B cell (primary cell): ENCODE measurements around the gene LIPC. TPM values are rescaled to one million over a fixed set of nuclear protein-coding genes. Genes with fewer than 3 reads are reported as not detected.

Experiments
- ATAC-seq: fragments of 200-7000 bp; cut with Tn5 transposase; one replicate; pipeline ENCODE4 v1.10.0; 2021; ENCODE audit warnings: low read depth, mild to moderate bottlenecking, moderate number of reproducible peaks, moderate library complexity
- CTCF ChIA-PET: fragments of 350-600 bp; sonication (Branson Sonifier 250); formaldehyde crosslinking; loops from one replicate; lab custom pipeline; 2021; ENCODE audit warnings: antibody characterized with exemption, inconsistent platforms; lab: Charles Lee
- POLR2A ChIA-PET: fragments of 350-600 bp; sonication (Branson Sonifier 250); formaldehyde crosslinking; loops from one replicate; lab custom pipeline; 2021; ENCODE audit warnings: antibody characterized with exemption; lab: Charles Lee
- DNase-seq: peaks from one replicate; pipeline ENCODE4 v3.0.0; 2013
- H2AFZ ChIP-seq: 2 replicates; pipeline ENCODE4 v1.6.1; 2012; ENCODE audit warnings: mild to moderate bottlenecking, low read depth, low read length; ENCODE audit not compliant: insufficient read depth, poor library complexity, severe bottlenecking
- H3K27ac ChIP-seq, 2 donors: 1 replicate in 1 of 2; 2 replicates in 1 of 2; pipeline ENCODE4 v1.5.1; 2012 to 2013; ENCODE audit warnings: low read length in 2 of 2, mild to moderate bottlenecking in 2 of 2, moderate library complexity in 1 of 2
- H3K27me3 ChIP-seq, 4 experiments: fragments of 200-600 bp in 1 of 4; sonication (generic) in 1 of 4; replicated peaks in 1 of 4; 1 replicate in 2 of 4; 2 replicates in 2 of 4; pipeline versions ENCODE4 v1.6.1 to v1.7.0; 2013 to 2016; ENCODE audit warnings: low read length in 3 of 4, mild to moderate bottlenecking in 2 of 4, mixed read lengths in 1 of 4, moderate library complexity in 1 of 4; ENCODE audit not compliant: insufficient read depth in 4 of 4, control insufficient read depth in 3 of 4; ENCODE audit errors: control extremely low read depth in 1 of 4
- H3K36me3 ChIP-seq, 2 experiments: replicated peaks in 1 of 2; 1 replicate in 1 of 2; 2 replicates in 1 of 2; pipeline versions ENCODE4 v1.6.1 to v1.7.1; 2013; ENCODE audit warnings: low read length in 1 of 2; ENCODE audit not compliant: insufficient read depth in 2 of 2, control insufficient read depth in 1 of 2; ENCODE audit errors: control extremely low read depth in 1 of 2, extremely low read depth in 1 of 2
- H3K4me1 ChIP-seq, 2 donors: fragments of 200-600 bp in 1 of 2; sonication (generic) in 1 of 2; 1 replicate in 1 of 2; 2 replicates in 1 of 2; pipeline versions ENCODE4 v1.5.1 to v1.6.1; 2013 to 2017; ENCODE audit warnings: low read length in 2 of 2; ENCODE audit not compliant: control insufficient read depth in 2 of 2, insufficient read depth in 2 of 2
- H3K4me2 ChIP-seq: replicated peaks from 2 replicates; pipeline ENCODE3; 2012; ENCODE audit warnings: mild to moderate bottlenecking, low read depth, low read length; ENCODE audit not compliant: poor library complexity, severe bottlenecking
- H3K4me3 ChIP-seq, 5 experiments: fragments of 200-600 bp in 1 of 5; sonication (generic) in 1 of 5; 1 replicate in 3 of 5; 2 replicates in 2 of 5; pipeline versions ENCODE4 v1.5.1 to v1.7.0; 2011 to 2016; ENCODE audit warnings: low read length in 4 of 5, mild to moderate bottlenecking in 4 of 5, low read depth in 2 of 5, control low read depth in 1 of 5, moderate library complexity in 1 of 5; ENCODE audit not compliant: insufficient read depth in 1 of 5; ENCODE audit errors: control extremely low read depth in 1 of 5, extremely low read depth in 1 of 5
- H3K79me2 ChIP-seq: fragments of 200-600 bp; sonication (generic); one replicate; pipeline ENCODE4 v1.6.0; 2016; ENCODE audit warnings: low read length; ENCODE audit not compliant: control insufficient read depth, insufficient read depth
- H3K9ac ChIP-seq: fragments of 200-600 bp; sonication (generic); 2 replicates; pipeline ENCODE4 v1.6.1; 2017; ENCODE audit warnings: mild to moderate bottlenecking, low read length, moderate library complexity
- H3K9me3 ChIP-seq, 3 donors: one replicate each; pipeline versions ENCODE4 v1.6.1 to v1.7.1; 2013; ENCODE audit warnings: low read length in 2 of 3; ENCODE audit not compliant: control insufficient read depth in 2 of 3, insufficient read depth in 1 of 3; ENCODE audit errors: control extremely low read depth in 1 of 3
- H4K20me1 ChIP-seq: 2 replicates; pipeline ENCODE4 v1.6.0; 2012; ENCODE audit warnings: mild to moderate bottlenecking, low read length; ENCODE audit not compliant: insufficient read depth, control insufficient read depth, poor library complexity, severe bottlenecking
- H3K27ac Mint-ChIP-seq: one replicate; pipeline ENCODE4 v1.8.0; 2021; ENCODE audit warnings: mixed read lengths
- H3K27me3 Mint-ChIP-seq: one replicate; pipeline ENCODE4 v1.8.0; 2021; ENCODE audit warnings: mixed read lengths
- H3K4me1 Mint-ChIP-seq: one replicate; pipeline ENCODE4 v1.8.0; 2021; ENCODE audit warnings: mixed read lengths
- H3K4me3 Mint-ChIP-seq: one replicate; pipeline ENCODE4 v1.8.0; 2021; ENCODE audit warnings: mixed read lengths
- H3K9me3 Mint-ChIP-seq: one replicate; pipeline ENCODE4 v1.8.0; 2022; ENCODE audit warnings: mixed read lengths; ENCODE audit not compliant: insufficient read depth
- CTCF ChIP-seq: fragments of 200-600 bp; IDR thresholded peaks from one replicate; pipeline ENCODE4 v1.8.0; 2022; ENCODE audit warnings: antibody characterized with exemption, mild to moderate bottlenecking
- EZH2 ChIP-seq: IDR thresholded peaks from 2 replicates; pipeline ENCODE4 v1.6.1; 2012; ENCODE audit warnings: borderline replicate concordance, low read depth, mild to moderate bottlenecking, moderate library complexity, low read length; ENCODE audit not compliant: insufficient read depth, poor library complexity, severe bottlenecking
- WGBS: methylation state at CpG from one replicate; pipeline ENCODE4 v1.1.5; 2013; ENCODE audit warnings: missing lambda C conversion rate; ENCODE audit not compliant: insufficient coverage; 5-methylcytosine and 5-hydroxymethylcytosine counted together
- intact Hi-C: fragments of 100-400 bp; cut with micrococcal nuclease; formaldehyde crosslinking; loops from one replicate; pipeline ENCODE4 v1.10.0; 2022
- polyA plus RNA-seq: library from polyadenylated mRNA; depleted of rRNA; stranded (reverse); fragments of >200 nt; gene quantifications from 2 replicates; pipeline ENCODE4 v1.2.3, GENCODE V29; 2012
- total RNA-seq, 2 donors: library from RNA; stranded (reverse); fragments of 120-200 nt in 1 of 2; gene quantifications; 1 replicate in 1 of 2; 2 replicates in 1 of 2; pipeline versions ENCODE4 v1.2.3 to v1.2.4, GENCODE V29; 2013 to 2022

Gene LIPC
- total and polyA plus RNA-seq, 2 donors (not counting 1 experiment from before 2014, with no cell fraction given) = not detected

DNA sequence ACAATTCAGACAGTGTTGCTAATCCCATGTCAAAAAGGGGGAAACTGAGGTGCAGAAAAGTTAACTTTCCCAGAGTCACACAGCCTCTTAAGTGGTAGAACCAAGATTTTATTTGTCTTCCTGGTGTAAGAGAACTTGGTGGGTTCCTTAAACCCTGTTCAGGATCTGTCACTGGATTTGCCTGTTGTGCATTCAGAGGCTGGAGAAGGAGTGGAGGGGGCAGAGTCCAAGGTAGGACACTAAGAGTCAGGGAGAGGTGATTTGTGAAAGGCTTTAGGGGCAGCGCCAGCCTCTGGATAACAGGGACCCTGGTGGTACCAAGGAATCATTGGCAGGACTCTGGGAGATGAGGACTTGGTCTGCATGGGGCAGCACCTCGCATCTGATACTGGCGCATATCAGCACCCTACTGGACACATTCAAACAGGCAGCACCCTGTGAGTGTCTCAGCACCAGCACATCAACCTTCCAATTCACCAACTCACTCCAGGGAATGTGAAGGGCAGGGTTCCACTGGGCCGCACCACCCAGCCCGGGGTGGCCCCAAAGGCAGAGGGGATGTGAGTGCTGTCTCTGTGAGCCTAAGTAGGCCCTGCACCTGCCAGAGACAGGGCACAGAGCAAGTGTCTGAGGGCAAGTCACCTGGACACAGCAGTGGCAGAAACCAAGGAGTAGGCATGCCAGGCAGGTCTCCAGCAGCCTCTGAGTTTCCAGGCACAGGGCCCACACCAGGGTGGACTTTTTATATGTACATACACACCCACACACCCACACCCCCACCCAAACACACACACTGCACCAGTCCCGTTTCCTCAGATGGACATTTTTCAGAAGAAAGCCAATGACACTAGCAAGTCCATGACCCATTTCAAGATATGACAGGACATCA is 71.6 kb downstream of the LIPC start:
- H3K27ac Mint-ChIP-seq = no peak overlapping the region
- Histone ChIP-seq H3K4me1 (no peaks in the 10 kb centered on the region), H3K27ac (no peak overlapping the region), H3K9ac (no peak overlapping the region), H3K27me3 (peaks cover 0 to 3% (median 0%) of the 10 kb centered on the region in 4 experiments), H3K4me2 (no peak overlapping the region), H3K4me3 (no peak overlapping the region), H2AFZ (no peak overlapping the region), H3K79me2 (no peaks in the 10 kb centered on the region), H4K20me1 (no peaks in the 10 kb centered on the region), H3K9me3 (no peaks in the 10 kb centered on the region), H3K36me3 (no peaks in the 10 kb centered on the region)
- no peaks in the 10 kb centered on the region for H3K9me3 Mint-ChIP-seq
- no peak overlapping the region for H3K4me3 Mint-ChIP-seq
- TF ChIP-seq CTCF (no peak), EZH2 (no peak)
- no peak for DNase-seq
- POLR2A ChIA-PET = no interaction called here
- H3K27me3 Mint-ChIP-seq = peaks cover 21% of the 10 kb centered on the region
- intact Hi-C loops = no loop called here
- 100% methylated on average over 3 of the region's 6 CpGs for WGBS
- CTCF ChIA-PET = no interaction called here
- no peak for ATAC-seq
- no peaks in the 10 kb centered on the region for H3K4me1 Mint-ChIP-seq

DNA sequence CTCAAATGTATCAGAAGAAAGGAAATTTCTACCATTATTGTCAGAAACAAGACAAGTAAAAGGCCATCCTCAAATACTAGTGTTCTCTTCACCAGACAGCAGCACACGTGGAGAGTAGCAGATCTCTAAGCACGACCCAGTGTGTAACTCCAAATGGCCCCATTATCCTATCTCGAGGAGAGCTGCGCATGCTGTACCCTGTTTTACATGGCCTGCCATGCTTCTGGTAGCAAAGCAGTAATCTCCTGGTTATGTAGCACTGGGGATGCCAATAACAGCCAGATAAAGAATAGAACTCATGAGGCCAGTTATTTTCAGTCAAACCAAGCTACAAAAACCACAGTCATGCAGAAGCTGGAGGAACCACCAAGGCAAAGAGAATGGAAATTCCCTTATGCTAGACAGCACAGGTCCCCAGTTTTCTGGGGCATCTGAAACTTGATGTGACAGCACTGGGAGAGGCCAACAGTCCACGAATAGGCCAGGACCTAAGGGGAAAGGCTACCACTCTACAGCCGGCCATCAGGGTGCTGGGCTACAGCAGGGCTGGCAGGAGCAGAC is 73.0 kb downstream of the LIPC start:
- peaks cover 0 to 3% (median 0%) of the 10 kb centered on the region in 4 experiments for H3K27me3 ChIP-seq
- H3K4me3 ChIP-seq = no peak overlapping the region
- WGBS = 86% methylated on average over 6 of the region's 6 CpGs
- no peak for DNase-seq
- no peaks in the 10 kb centered on the region for H3K36me3 ChIP-seq
- no peaks in the 10 kb centered on the region for H3K4me1 Mint-ChIP-seq
- H2AFZ ChIP-seq = no peak overlapping the region
- H3K4me2 ChIP-seq = no peak overlapping the region
- H3K9ac ChIP-seq = no peak overlapping the region
- no peak overlapping the region for H3K4me3 Mint-ChIP-seq
- H3K9me3 ChIP-seq = no peaks in the 10 kb centered on the region
- H3K9me3 Mint-ChIP-seq = no peaks in the 10 kb centered on the region
- no peaks in the 10 kb centered on the region for H3K4me1 ChIP-seq
- no peak for ATAC-seq
- intact Hi-C loops = no loop called here
- ChIA-PET CTCF (no interaction called here), POLR2A (no interaction called here)
- no peak overlapping the region for H3K27ac Mint-ChIP-seq
- no peak for TF ChIP-seq EZH2
- TF ChIP-seq CTCF = no peak
- peaks cover 21% of the 10 kb centered on the region for H3K27me3 Mint-ChIP-seq
- no peak overlapping the region for H3K27ac ChIP-seq
- no peaks in the 10 kb centered on the region for H4K20me1 ChIP-seq
- H3K79me2 ChIP-seq = no peaks in the 10 kb centered on the region
